Endothelial cell of umbilical vein (primary cell): ENCODE measurements around the gene MAPK8IP3. TPM values are rescaled to one million over a fixed set of nuclear protein-coding genes. Genes with fewer than 3 reads are reported as not detected.

Experiments used
- BruUV-seq: library from RNA; stranded (reverse); fragments of 400-500 nt; replicated peaks from 2 replicates; lab custom pipeline; 2021; lab: Mats Ljungman, UMichigan
- CTCF ChIA-PET: fragments of 300-600, 350-600 bp; sonication (Branson Sonifier 250); formaldehyde crosslinking; loops from one replicate; lab custom pipeline; 2021; ENCODE audit warnings: antibody characterized with exemption, inconsistent platforms; lab: Charles Lee
- POLR2A ChIA-PET: fragments of 300-600, 350-600 bp; sonication (Branson Sonifier 250); formaldehyde crosslinking; loops from one replicate; lab custom pipeline; 2021; ENCODE audit warnings: antibody characterized with exemption, inconsistent platforms; lab: Charles Lee
- DNase-seq: peaks from one replicate; pipeline ENCODE4 v3.0.0-alpha.2; 2011; ENCODE audit warnings: low read depth, low spot score
- FAIRE-seq: peaks from 2 replicates; lab custom pipeline; 2011; peaks lifted over from hg19 to GRCh38; lab: Jason Lieb, UNC
- H2AFZ ChIP-seq: 2 replicates; pipeline ENCODE4 v1.6.0; 2012; ENCODE audit warnings: low read depth, low read length, control low read depth, inconsistent platforms
- H3K27ac ChIP-seq: 2 replicates; pipeline ENCODE4 v1.5.1; 2011; ENCODE audit warnings: low read depth, mild to moderate bottlenecking, control low read depth, low read length, moderate library complexity; ENCODE audit not compliant: insufficient read depth
- H3K27me3 ChIP-seq, 2 experiments: 2 replicates each; pipeline versions ENCODE4 v1.6.0 to v1.6.1; 2011; ENCODE audit warnings: low read length in 2 of 2, mixed read lengths in 1 of 2; ENCODE audit not compliant: control insufficient read depth in 2 of 2, insufficient read depth in 2 of 2
- H3K36me3 ChIP-seq, 2 experiments: 2 replicates in 1 of 2; 3 replicates in 1 of 2; pipeline ENCODE4 v1.5.1; 2011; ENCODE audit warnings: low read length in 2 of 2, mild to moderate bottlenecking in 1 of 2, moderate library complexity in 1 of 2; ENCODE audit not compliant: control insufficient read depth in 2 of 2, insufficient read depth in 2 of 2; ENCODE audit errors: extremely low read depth in 1 of 2
- H3K4me1 ChIP-seq: 3 replicates; pipeline ENCODE4 v1.5.1; 2011; ENCODE audit warnings: mild to moderate bottlenecking, low read length; ENCODE audit not compliant: control insufficient read depth, insufficient read depth; ENCODE audit errors: extremely low read depth
- H3K4me2 ChIP-seq: 2 replicates; pipeline ENCODE4 v1.6.1; 2011; ENCODE audit warnings: low read length, control low read depth, mixed read lengths; ENCODE audit not compliant: insufficient read depth
- H3K4me3 ChIP-seq, 3 experiments: fragments of 200-600 bp in 1 of 3; sonication (generic), shearing (Covaris generic) in 1 of 3; replicated peaks in 1 of 3; 2 replicates each; pipeline ENCODE4 v1.5.1; 2011 to 2016; ENCODE audit warnings: control low read depth in 3 of 3, low read length in 3 of 3, mild to moderate bottlenecking in 2 of 3, inconsistent platforms in 1 of 3, low read depth in 1 of 3, moderate library complexity in 1 of 3; ENCODE audit not compliant: insufficient read depth in 1 of 3
- H3K79me2 ChIP-seq: 2 replicates; pipeline ENCODE4 v1.6.0; 2012; ENCODE audit warnings: low read length, inconsistent platforms; ENCODE audit not compliant: control insufficient read depth, insufficient read depth
- H3K9ac ChIP-seq: replicated peaks from 2 replicates; pipeline ENCODE3; 2011; ENCODE audit warnings: low read length, control low read depth; ENCODE audit not compliant: insufficient read depth; ENCODE audit errors: extremely low read depth
- H3K9me1 ChIP-seq: replicated peaks from 3 replicates; pipeline ENCODE4 v1.6.0; 2011; ENCODE audit warnings: mild to moderate bottlenecking, low read length; ENCODE audit not compliant: control insufficient read depth, insufficient read depth; ENCODE audit errors: extremely low read depth
- H3K9me3 ChIP-seq: replicated peaks from 2 replicates; pipeline ENCODE4 v1.5.1; 2012; ENCODE audit warnings: low read length, inconsistent platforms; ENCODE audit not compliant: control insufficient read depth, insufficient read depth
- H4K20me1 ChIP-seq: replicated peaks from 2 replicates; pipeline ENCODE3; 2011; ENCODE audit warnings: mild to moderate bottlenecking, low read length; ENCODE audit not compliant: control insufficient read depth, insufficient read depth; ENCODE audit errors: extremely low read depth
- CTCF ChIP-seq, 2 donors: IDR thresholded peaks; 1 replicate in 1 of 2; 2 replicates in 1 of 2; pipeline ENCODE4 v1.5.1; 2011; ENCODE audit warnings: low read length in 2 of 2, mild to moderate bottlenecking in 2 of 2, moderate library complexity in 2 of 2, control low read depth in 1 of 2, inconsistent platforms in 1 of 2, low read depth in 1 of 2; ENCODE audit not compliant: insufficient read depth in 1 of 2; ENCODE audit errors: extremely low read depth in 1 of 2
- EZH2 ChIP-seq: IDR thresholded peaks from 2 replicates; pipeline ENCODE4 v1.6.1; 2012; ENCODE audit warnings: borderline replicate concordance, low read depth, mild to moderate bottlenecking, moderate library complexity, low read length, inconsistent platforms; ENCODE audit not compliant: severe bottlenecking
- FOS ChIP-seq: IDR thresholded peaks from 2 replicates; pipeline ENCODE4 v1.6.1; 2011; ENCODE audit warnings: mild to moderate bottlenecking, low read length, moderate library complexity, borderline replicate concordance; ENCODE audit not compliant: insufficient read depth
- GATA2 ChIP-seq: IDR thresholded peaks from 2 replicates; pipeline ENCODE4 v1.7.0; 2011; ENCODE audit warnings: low read depth, mild to moderate bottlenecking, moderate library complexity, mixed read lengths, low read length; ENCODE audit not compliant: insufficient read length, insufficient read depth
- JUN ChIP-seq: IDR thresholded peaks from 2 replicates; pipeline ENCODE4 v1.6.1; 2011; ENCODE audit warnings: borderline replicate concordance, low read depth; ENCODE audit not compliant: insufficient read length, insufficient read depth
- MAX ChIP-seq: IDR thresholded peaks from 2 replicates; pipeline ENCODE4 v1.6.1; 2011; ENCODE audit not compliant: insufficient read depth, insufficient read length
- MYC ChIP-seq: IDR thresholded peaks from one replicate; pipeline ENCODE4 v1.6.1; 2011; ENCODE audit warnings: mild to moderate bottlenecking, low read depth, low read length
- POLR2A ChIP-seq: IDR thresholded peaks from 2 replicates; pipeline ENCODE4 v1.6.1; 2012; ENCODE audit warnings: low read depth, mild to moderate bottlenecking, control low read depth, low read length
- POLR2AphosphoS5 ChIP-seq: IDR thresholded peaks from 2 replicates; pipeline ENCODE4 v1.6.1; 2012; ENCODE audit warnings: low read depth, mild to moderate bottlenecking, control low read depth, low read length, moderate library complexity; ENCODE audit not compliant: insufficient read depth
- dilution Hi-C: fragments of 300-500 bp; cut with MboI; formaldehyde crosslinking; loops from one replicate; pipeline ENCODE4 v1.15.0; 2019; ENCODE audit warnings: low sequenced_read_pairs; ENCODE audit not compliant: extremely low pct_ligation_motif_present
- intact Hi-C: fragments of 100-400 bp; cut with micrococcal nuclease; formaldehyde crosslinking; loops from one replicate; pipeline ENCODE4 v1.10.0; 2022
- polyA plus RNA-seq, 4 experiments: library from polyadenylated mRNA; depleted of rRNA in 3 of 4; stranded (reverse) in 3 of 4; unstranded in 1 of 4; fragments of >200 nt; gene quantifications; 2 replicates each; pipeline versions ENCODE4 v1.2.1 to v1.2.3, GENCODE V29; 2011 to 2012; ENCODE audit warnings: missing spikeins in 1 of 4
- total RNA-seq: library from RNA; stranded (reverse); gene quantifications from 2 replicates; pipeline ENCODE4 v1.2.3, GENCODE V29; 2021

Gene MAPK8IP3
- total and polyA plus RNA-seq, 2 donors (not counting 3 experiments of a cell fraction or from before 2014, with no cell fraction given): 40.7 to 92.2 TPM

- intact Hi-C loops (no loop called here), dilution Hi-C loops (no loop called here)
- no peak for TF ChIP-seq CTCF (IDR thresholded peaks at IDR 0.05; ENCODE audit: extremely low read depth in 1 of 2, insufficient read depth in 1 of 2, low read depth in 1 of 2, low read length in 2 of 2)
- TF ChIP-seq GATA2: no peak
- no peak for TF ChIP-seq EZH2
- TF ChIP-seq MAX: no peak
- TF ChIP-seq MYC: no peak
- TF ChIP-seq POLR2AphosphoS5: no peak
- TF ChIP-seq JUN: no peak
- no peak for TF ChIP-seq FOS
- no peak for TF ChIP-seq POLR2A
- Histone ChIP-seq H4K20me1 (no peaks in the 10 kb centered on the region), H3K9ac (no peak overlapping the region), H3K4me3 (no peak overlapping the region), H3K9me3 (no peaks in the 10 kb centered on the region), H3K79me2 (peaks cover 6% of the 10 kb centered on the region), H3K27me3 (no peaks in the 10 kb centered on the region), H3K4me1 (peaks cover 11% of the 10 kb centered on the region), H3K9me1 (no peaks in the 10 kb centered on the region), H3K27ac (no peak overlapping the region), H3K4me2 (no peak overlapping the region), H3K36me3 (peaks cover 3 to 40% of the 10 kb centered on the region in 2 experiments), H2AFZ (no peak overlapping the region)
- CTCF ChIA-PET: interaction anchor here (1.3 kb wide), 1 partner anchor 62 kb away, joined by 3 read pairs; the partner anchor contains the start of gene MAPK8IP3
- DNase-seq (no peak), FAIRE-seq (no peak)
- BruUV-seq: no TSS peak
- POLR2A ChIA-PET: no interaction called here
Measured at GRCh38 chr16:1768061-1768766, 62.2 kb downstream of the MAPK8IP3 start.
